HEK293 (cell line): ENCODE data around the gene IGFBP2.
A peak's percentile ranks its signal among the peaks of the same experiment; 100 is the strongest.

ENCODE experiments used
- ATF2 ChIP-seq: fragments of 450-650 bp; formaldehyde crosslinking; IDR thresholded peaks from 2 replicates; pipeline ENCODE4 v1.5.1; 2016; ENCODE audit warnings: missing biosample characterization, missing genetic modification characterization, low read depth
- CTCF ChIP-seq: fragments of 450-650 bp; formaldehyde crosslinking; IDR thresholded peaks from 2 replicates; pipeline ENCODE4 v1.5.1; 2016; ENCODE audit warnings: missing biosample characterization, missing genetic modification characterization
- GLI4 ChIP-seq: fragments of 450-650 bp; formaldehyde crosslinking; IDR thresholded peaks from 2 replicates; pipeline ENCODE4 v1.5.1; 2016; ENCODE audit warnings: missing biosample characterization, missing genetic modification characterization
- KLF8 ChIP-seq: fragments of 450-650 bp; formaldehyde crosslinking; IDR thresholded peaks from 2 replicates; pipeline ENCODE4 v1.5.1; 2016; ENCODE audit warnings: missing biosample characterization, missing genetic modification characterization
- MYNN ChIP-seq: fragments of 450-650 bp; formaldehyde crosslinking; IDR thresholded peaks from 2 replicates; pipeline ENCODE4 v1.5.1; 2016; ENCODE audit warnings: missing biosample characterization, missing genetic modification characterization, borderline replicate concordance
- PBX3 ChIP-seq: sonication (generic); formaldehyde crosslinking; IDR thresholded peaks from 2 replicates; pipeline ENCODE4 v1.8.1; 2022; ENCODE audit warnings: mild to moderate bottlenecking, moderate library complexity, missing genetic modification reagents
- ZBTB10 ChIP-seq: fragments of 450-650 bp; formaldehyde crosslinking; IDR thresholded peaks from 2 replicates; pipeline ENCODE4 v1.5.1; 2016; ENCODE audit warnings: missing biosample characterization, missing genetic modification characterization
- ZBTB11 ChIP-seq: fragments of 450-650 bp; formaldehyde crosslinking; conservative IDR thresholded peaks from 2 replicates; pipeline ENCODE4 v1.5.1; 2016; ENCODE audit warnings: low read depth, missing biosample characterization, missing genetic modification characterization
- ZBTB49 ChIP-seq: fragments of 450-650 bp; formaldehyde crosslinking; IDR thresholded peaks from 2 replicates; pipeline ENCODE4 v1.5.1; 2016; ENCODE audit warnings: missing biosample characterization, missing genetic modification characterization, low read depth
- ZNF132 ChIP-seq: fragments of 450-650 bp; formaldehyde crosslinking; IDR thresholded peaks from 2 replicates; pipeline ENCODE4 v1.5.1; 2017; ENCODE audit warnings: missing biosample characterization, missing genetic modification characterization, borderline replicate concordance
- ZNF140 ChIP-seq: fragments of 450-650 bp; formaldehyde crosslinking; IDR thresholded peaks from 2 replicates; pipeline ENCODE4 v1.5.1; 2016; ENCODE audit warnings: missing biosample characterization, missing genetic modification characterization
- ZNF155 ChIP-seq: fragments of 450-650 bp; formaldehyde crosslinking; IDR thresholded peaks from 2 replicates; pipeline ENCODE4 v1.5.1; 2016; ENCODE audit warnings: missing biosample characterization, missing genetic modification characterization
- ZNF202 ChIP-seq: fragments of 450-650 bp; formaldehyde crosslinking; IDR thresholded peaks from 2 replicates; pipeline ENCODE4 v1.5.1; 2016; ENCODE audit warnings: missing biosample characterization, missing genetic modification characterization, borderline replicate concordance
- ZNF223 ChIP-seq: fragments of 450-650 bp; formaldehyde crosslinking; IDR thresholded peaks from 2 replicates; pipeline ENCODE4 v1.5.1; 2016; ENCODE audit warnings: missing biosample characterization, missing genetic modification characterization
- ZNF266 ChIP-seq: fragments of 450-650 bp; formaldehyde crosslinking; IDR thresholded peaks from 2 replicates; pipeline ENCODE4 v1.5.1; 2016; ENCODE audit warnings: missing biosample characterization, missing genetic modification characterization, low read depth
- ZNF394 ChIP-seq: fragments of 450-650 bp; formaldehyde crosslinking; IDR thresholded peaks from 2 replicates; pipeline ENCODE4 v1.5.1; 2016; ENCODE audit warnings: missing biosample characterization, missing genetic modification characterization, mild to moderate bottlenecking, moderate library complexity, borderline replicate concordance
- ZNF501 ChIP-seq: fragments of 450-650 bp; formaldehyde crosslinking; IDR thresholded peaks from 2 replicates; pipeline ENCODE4 v1.5.1; 2016; ENCODE audit warnings: missing biosample characterization, missing genetic modification characterization
- ZNF514 ChIP-seq: fragments of 450-650 bp; formaldehyde crosslinking; IDR thresholded peaks from 2 replicates; pipeline ENCODE4 v1.5.1; 2016; ENCODE audit warnings: missing biosample characterization, missing genetic modification characterization
- ZNF529 ChIP-seq: fragments of 450-650 bp; formaldehyde crosslinking; IDR thresholded peaks from 2 replicates; pipeline ENCODE4 v1.5.1; 2017; ENCODE audit warnings: missing genetic modification characterization, missing biosample characterization; ENCODE audit not compliant: insufficient replicate concordance
- ZNF558 ChIP-seq: fragments of 450-650 bp; formaldehyde crosslinking; IDR thresholded peaks from 2 replicates; pipeline ENCODE4 v1.5.1; 2016; ENCODE audit warnings: missing biosample characterization, missing genetic modification characterization
- ZNF791 ChIP-seq: fragments of 450-650 bp; formaldehyde crosslinking; IDR thresholded peaks from 2 replicates; pipeline ENCODE4 v1.5.1; 2016; ENCODE audit warnings: missing biosample characterization, missing genetic modification characterization
- ZXDB ChIP-seq: fragments of 450-650 bp; formaldehyde crosslinking; IDR thresholded peaks from 2 replicates; pipeline ENCODE4 v1.5.1; 2016; ENCODE audit warnings: missing biosample characterization, missing genetic modification characterization
- TF ChIP-seq, protein P1 (sequence below): fragments of 450-650 bp; formaldehyde crosslinking; IDR thresholded peaks from 2 replicates; pipeline ENCODE4 v1.5.1; 2016; ENCODE audit warnings: missing biosample characterization, missing genetic modification characterization

IGFBP2 gene

DNA sequence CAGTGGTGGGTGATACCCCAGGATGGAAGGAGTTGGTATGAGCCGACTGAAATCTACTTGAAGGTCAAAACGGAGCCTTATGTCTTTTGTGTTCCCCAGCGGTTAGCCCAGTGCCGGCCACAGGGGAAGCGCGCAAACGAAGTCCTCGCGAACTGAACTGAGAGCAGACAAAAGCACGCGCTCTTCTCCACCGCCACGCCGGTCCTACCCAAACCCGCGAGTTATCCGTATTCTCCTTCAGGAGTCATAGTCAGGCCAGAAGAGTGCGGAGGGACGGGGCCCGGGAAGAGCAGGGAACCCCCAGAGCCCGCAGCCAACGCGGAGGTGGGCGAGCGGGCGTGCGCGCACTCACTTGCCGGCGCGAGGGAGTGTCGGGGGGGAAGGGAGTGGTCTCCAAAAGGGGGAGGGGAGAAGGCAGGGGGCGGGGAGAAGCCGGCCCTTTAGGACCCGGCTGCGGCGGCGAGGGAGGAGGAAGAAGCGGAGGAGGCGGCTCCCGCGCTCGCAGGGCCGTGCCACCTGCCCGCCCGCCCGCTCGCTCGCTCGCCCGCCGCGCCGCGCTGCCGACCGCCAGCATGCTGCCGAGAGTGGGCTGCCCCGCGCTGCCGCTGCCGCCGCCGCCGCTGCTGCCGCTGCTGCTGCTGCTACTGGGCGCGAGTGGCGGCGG, at the start of gene IGFBP2 (continued):
- TF ChIP-seq PBX3 (CRISPR knock-in tag) = no peak
- TF ChIP-seq ZNF223 (tag by site-specific recombination) = no peak
- no peak for TF ChIP-seq ZNF140
- no peak for TF ChIP-seq MYNN (tag by site-specific recombination)
- 0 out of 2 replicates have a peak, but pooled peaks have one; percentile 14 for TF ChIP-seq ZBTB10
- no peak for TF ChIP-seq ZNF558 (tag by site-specific recombination)
- TF ChIP-seq ZBTB49 (tag by site-specific recombination) = no peak
- TF ChIP-seq, protein P1, sequence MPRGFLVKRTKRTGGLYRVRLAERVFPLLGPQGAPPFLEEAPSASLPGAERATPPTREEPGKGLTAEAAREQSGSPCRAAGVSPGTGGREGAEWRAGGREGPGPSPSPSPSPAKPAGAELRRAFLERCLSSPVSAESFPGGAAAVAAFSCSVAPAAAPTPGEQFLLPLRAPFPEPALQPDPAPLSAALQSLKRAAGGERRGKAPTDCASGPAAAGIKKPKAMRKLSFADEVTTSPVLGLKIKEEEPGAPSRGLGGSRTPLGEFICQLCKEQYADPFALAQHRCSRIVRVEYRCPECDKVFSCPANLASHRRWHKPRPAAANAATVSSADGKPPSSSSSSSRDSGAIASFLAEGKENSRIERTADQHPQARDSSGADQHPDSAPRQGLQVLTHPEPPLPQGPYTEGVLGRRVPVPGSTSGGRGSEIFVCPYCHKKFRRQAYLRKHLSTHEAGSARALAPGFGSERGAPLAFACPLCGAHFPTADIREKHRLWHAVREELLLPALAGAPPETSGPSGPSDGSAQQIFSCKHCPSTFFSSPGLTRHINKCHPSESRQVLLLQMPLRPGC (tag by site-specific recombination) = no peak
- no peak for TF ChIP-seq ZNF514 (tag by site-specific recombination)
- TF ChIP-seq ZNF202 (tag by site-specific recombination) = no peak
- no peak for TF ChIP-seq ZNF266 (tag by site-specific recombination)
- TF ChIP-seq ZNF132 (tag by site-specific recombination) = no peak
- TF ChIP-seq ZNF155 = no peak
- TF ChIP-seq ZNF529 (tag by site-specific recombination) = no peak
- no peak for TF ChIP-seq ZBTB11 (tag by site-specific recombination)
- 0 out of 2 replicates have a peak, but pooled peaks have one; percentile 32 for TF ChIP-seq KLF8 (tag by site-specific recombination)
- no peak for TF ChIP-seq GLI4 (tag by site-specific recombination)
- no peak for TF ChIP-seq ZNF791
- no peak; the same call in 1 of the 2 replicates for TF ChIP-seq CTCF
- no peak for TF ChIP-seq ZNF394 (tag by site-specific recombination)
- TF ChIP-seq ATF2 = no peak
- no peak for TF ChIP-seq ZXDB (tag by site-specific recombination)
- no peak for TF ChIP-seq ZNF501 (tag by site-specific recombination)
